ENCODE measurements around the gene B4GAT1. TPM values are rescaled to one million over a fixed set of nuclear protein-coding genes. Genes with fewer than 3 reads are reported as not detected.

Gene B4GAT1
- total and polyA plus RNA-seq, 10 of the 15 experiments (the other 5 are each of a cell fraction or from before 2014, with no cell fraction given) = 0.55 to 11.1 (median 4.3) TPM

GRCh38 chr11:66336234-66337102 lies 11.0 kb downstream of the B4GAT1 start, which contains the start of gene RIN1 (continued):
- no peak for TF ChIP-seq SPI1 (IDR thresholded peaks at IDR 0.05; ENCODE audit: borderline replicate concordance, insufficient read depth, low read depth, low read length)
- TF ChIP-seq FOXK2 (IDR thresholded peaks at IDR 0.05) = no peak
- peak; percentile 67; the same call in 1 of the 2 replicates for TF ChIP-seq RELB (IDR thresholded peaks at IDR 0.05; ENCODE audit: low read depth)
- peak; percentile 57 to 64; a peak in 3 of 4 replicates for TF ChIP-seq EP300 (IDR thresholded peaks at IDR 0.05; ENCODE audit: borderline replicate concordance in 1 of 2, control insufficient read depth in 1 of 2, low read depth in 2 of 2, low read length in 2 of 2)
- TF ChIP-seq TAF1 (IDR thresholded peaks at IDR 0.05; ENCODE audit: borderline replicate concordance, low read depth, low read length) = no peak
- peak; percentile 51; the same call in 1 of the 2 replicates for TF ChIP-seq BACH1 (IDR thresholded peaks at IDR 0.05; ENCODE audit: borderline replicate concordance)
- TF ChIP-seq SMAD1 (IDR thresholded peaks at IDR 0.05; ENCODE audit: low read depth, partially characterized antibody) = no peak
- TF ChIP-seq MTA2 (IDR thresholded peaks at IDR 0.05; ENCODE audit: low read depth) = peak; percentile 68; the same call in 1 of the 2 replicates
- no peak for TF ChIP-seq GABPA (IDR thresholded peaks at IDR 0.05; ENCODE audit: low read depth)
- TF ChIP-seq YY1 (IDR thresholded peaks at IDR 0.05; ENCODE audit: low read depth, low read length) = 0 out of 2 replicates have a peak, but pooled peaks have one; percentile 7
